Neural cell (in vitro differentiated cells): ENCODE results near the gene TAAR1. TPM values are rescaled to one million over a fixed set of nuclear protein-coding genes. Genes with fewer than 3 reads are reported as not detected.

Experiments used
- H2AFZ ChIP-seq: fragments of 200-600, 300-800 bp; sonication (generic), shearing (Covaris generic); 2 replicates; pipeline ENCODE4 v1.6.0; 2014; ENCODE audit warnings: low read depth, mild to moderate bottlenecking, antibody characterized with exemption, low read length, moderate library complexity
- H3F3A ChIP-seq: fragments of 200-600 bp; shearing (Covaris generic); 2 replicates; pipeline ENCODE4 v1.6.1; 2016; ENCODE audit warnings: mild to moderate bottlenecking, moderate library complexity, mixed read lengths, antibody characterized with exemption, low read length; ENCODE audit not compliant: insufficient read depth, poor library complexity, severe bottlenecking
- H3K27ac ChIP-seq: fragments of 200-600, 300-800 bp; sonication (generic), shearing (Covaris generic); 2 replicates; pipeline ENCODE4 v1.5.1; 2014; ENCODE audit warnings: mild to moderate bottlenecking, low read length, moderate library complexity
- H3K27me3 ChIP-seq: fragments of 300-800, 200-600 bp; sonication (generic), shearing (Covaris generic); 2 replicates; pipeline ENCODE4 v1.6.0; 2014; ENCODE audit warnings: mild to moderate bottlenecking, low read depth, low read length, moderate library complexity; ENCODE audit not compliant: insufficient read depth
- H3K36me3 ChIP-seq: fragments of 300-800, 200-600 bp; sonication (generic), shearing (Covaris generic); 2 replicates; pipeline ENCODE4 v1.5.1; 2014; ENCODE audit warnings: mild to moderate bottlenecking, antibody characterized with exemption, low read length, moderate library complexity; ENCODE audit not compliant: insufficient read depth
- H3K4me2 ChIP-seq: fragments of 300-800, 200-600 bp; sonication (generic), shearing (Covaris generic); 2 replicates; pipeline ENCODE4 v1.6.0; 2014; ENCODE audit warnings: mild to moderate bottlenecking, low read length
- H3K4me3 ChIP-seq: fragments of 300-800, 200-600 bp; sonication (generic), shearing (Covaris generic); 2 replicates; pipeline ENCODE4 v1.5.1; 2014; ENCODE audit warnings: mild to moderate bottlenecking, low read length, moderate library complexity
- H3K79me2 ChIP-seq: fragments of 200-600 bp; shearing (Covaris generic); replicated peaks from 2 replicates; pipeline ENCODE4 v1.6.0; 2014; ENCODE audit warnings: mild to moderate bottlenecking, low read length, moderate library complexity; ENCODE audit not compliant: insufficient read depth
- H3K9ac ChIP-seq: fragments of 300-800, 200-600 bp; sonication (generic), shearing (Covaris generic); 2 replicates; pipeline ENCODE4 v1.6.1; 2016; ENCODE audit warnings: mild to moderate bottlenecking, low read length, mixed read lengths
- H3K9me2 ChIP-seq: fragments of 200-600 bp; shearing (Covaris generic); 2 replicates; pipeline ENCODE4 v1.6.1; 2016; ENCODE audit warnings: mild to moderate bottlenecking, low read length, mixed read lengths; ENCODE audit not compliant: insufficient read depth
- H3K9me3 ChIP-seq: fragments of 200-600, 300-800 bp; sonication (generic), shearing (Covaris generic); 2 replicates; pipeline ENCODE4 v1.6.1; 2016; ENCODE audit warnings: mild to moderate bottlenecking, mixed run types, low read length, moderate library complexity, mixed read lengths
- H4K20me1 ChIP-seq: fragments of 200-600 bp; shearing (Covaris generic); 2 replicates; pipeline ENCODE4 v1.6.1; 2016; ENCODE audit warnings: mild to moderate bottlenecking, mixed run types; ENCODE audit not compliant: insufficient read depth
- CTCF ChIP-seq: fragments of 450-650 bp; IDR thresholded peaks from 2 replicates; pipeline ENCODE4 v1.5.1; 2014; ENCODE audit warnings: antibody characterized with exemption, mild to moderate bottlenecking, moderate library complexity; ENCODE audit not compliant: poor library complexity, severe bottlenecking
- EP300 ChIP-seq: fragments of 450-650 bp; conservative IDR thresholded peaks from 2 replicates; pipeline ENCODE4 v1.6.1; 2014; ENCODE audit warnings: antibody characterized with exemption, mild to moderate bottlenecking, moderate library complexity; ENCODE audit not compliant: poor library complexity, severe bottlenecking
- EZH2 ChIP-seq: fragments of 200-600, 300-800 bp; shearing (Covaris generic), sonication (generic); IDR thresholded peaks from 2 replicates; pipeline ENCODE4 v1.6.1; 2014; ENCODE audit warnings: antibody characterized with exemption, low read length, borderline replicate concordance, mild to moderate bottlenecking; ENCODE audit not compliant: insufficient read depth, poor library complexity, severe bottlenecking
- MXI1 ChIP-seq: fragments of 450-650 bp; conservative IDR thresholded peaks from 2 replicates; pipeline ENCODE4 v1.6.1; 2014; ENCODE audit warnings: antibody characterized with exemption, mild to moderate bottlenecking; ENCODE audit not compliant: poor library complexity, severe bottlenecking
- POLR2AphosphoS5 ChIP-seq: IDR thresholded peaks from 2 replicates; pipeline ENCODE4 v1.6.1; 2012
- RAD21 ChIP-seq: fragments of 450-650 bp; conservative IDR thresholded peaks from 2 replicates; pipeline ENCODE4 v1.6.1; 2014; ENCODE audit warnings: antibody characterized with exemption, mild to moderate bottlenecking, moderate library complexity
- SMC3 ChIP-seq: fragments of 450-650 bp; conservative IDR thresholded peaks from 2 replicates; pipeline ENCODE4 v1.6.1; 2014; ENCODE audit warnings: antibody characterized with exemption, mild to moderate bottlenecking, moderate library complexity; ENCODE audit not compliant: poor library complexity
- TAF1 ChIP-seq: IDR thresholded peaks from 2 replicates; pipeline ENCODE4 v1.6.1; 2012; ENCODE audit warnings: low read depth
- polyA plus RNA-seq: library from polyadenylated mRNA; depleted of rRNA; stranded (reverse); fragments of >200 nt; gene quantifications from 2 replicates; pipeline ENCODE4 v1.2.3, GENCODE V29; 2014
- TF ChIP-seq, protein P1 (sequence below): IDR thresholded peaks from 2 replicates; pipeline ENCODE4 v1.6.1; 2012; ENCODE audit warnings: borderline replicate concordance

TAAR1 gene
- polyA plus RNA-seq, 1 donor from 2014 or later = not detected

GRCh38 chr6:132612449-132613108 is 46.4 kb downstream of the TAAR1 start:
- Histone ChIP-seq H3K27ac (no peak overlapping the region), H3F3A (no peaks in the 10 kb centered on the region), H3K79me2 (no peaks in the 10 kb centered on the region), H3K9me3 (no peaks in the 10 kb centered on the region), H3K4me3 (no peak overlapping the region), H3K27me3 (no peaks in the 10 kb centered on the region), H3K4me2 (no peak overlapping the region), H4K20me1 (no peaks in the 10 kb centered on the region), H3K9me2 (no peaks in the 10 kb centered on the region), H3K36me3 (no peaks in the 10 kb centered on the region), H3K9ac (no peak overlapping the region), H2AFZ (no peak overlapping the region)
- TF ChIP-seq, protein P1, sequence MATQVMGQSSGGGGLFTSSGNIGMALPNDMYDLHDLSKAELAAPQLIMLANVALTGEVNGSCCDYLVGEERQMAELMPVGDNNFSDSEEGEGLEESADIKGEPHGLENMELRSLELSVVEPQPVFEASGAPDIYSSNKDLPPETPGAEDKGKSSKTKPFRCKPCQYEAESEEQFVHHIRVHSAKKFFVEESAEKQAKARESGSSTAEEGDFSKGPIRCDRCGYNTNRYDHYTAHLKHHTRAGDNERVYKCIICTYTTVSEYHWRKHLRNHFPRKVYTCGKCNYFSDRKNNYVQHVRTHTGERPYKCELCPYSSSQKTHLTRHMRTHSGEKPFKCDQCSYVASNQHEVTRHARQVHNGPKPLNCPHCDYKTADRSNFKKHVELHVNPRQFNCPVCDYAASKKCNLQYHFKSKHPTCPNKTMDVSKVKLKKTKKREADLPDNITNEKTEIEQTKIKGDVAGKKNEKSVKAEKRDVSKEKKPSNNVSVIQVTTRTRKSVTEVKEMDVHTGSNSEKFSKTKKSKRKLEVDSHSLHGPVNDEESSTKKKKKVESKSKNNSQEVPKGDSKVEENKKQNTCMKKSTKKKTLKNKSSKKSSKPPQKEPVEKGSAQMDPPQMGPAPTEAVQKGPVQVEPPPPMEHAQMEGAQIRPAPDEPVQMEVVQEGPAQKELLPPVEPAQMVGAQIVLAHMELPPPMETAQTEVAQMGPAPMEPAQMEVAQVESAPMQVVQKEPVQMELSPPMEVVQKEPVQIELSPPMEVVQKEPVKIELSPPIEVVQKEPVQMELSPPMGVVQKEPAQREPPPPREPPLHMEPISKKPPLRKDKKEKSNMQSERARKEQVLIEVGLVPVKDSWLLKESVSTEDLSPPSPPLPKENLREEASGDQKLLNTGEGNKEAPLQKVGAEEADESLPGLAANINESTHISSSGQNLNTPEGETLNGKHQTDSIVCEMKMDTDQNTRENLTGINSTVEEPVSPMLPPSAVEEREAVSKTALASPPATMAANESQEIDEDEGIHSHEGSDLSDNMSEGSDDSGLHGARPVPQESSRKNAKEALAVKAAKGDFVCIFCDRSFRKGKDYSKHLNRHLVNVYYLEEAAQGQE = no peak
- TF ChIP-seq TAF1 (no peak), EP300 (no peak), SMC3 (no peak), CTCF (no peak), RAD21 (no peak), MXI1 (no peak), EZH2 (no peak), POLR2AphosphoS5 (no peak)

GRCh38 chr6:132611616-132612015 is 47.4 kb downstream of the TAAR1 start:
- Histone ChIP-seq H3F3A (no peaks in the 10 kb centered on the region), H3K27me3 (no peaks in the 10 kb centered on the region), H3K79me2 (no peaks in the 10 kb centered on the region), H3K9me2 (no peaks in the 10 kb centered on the region), H3K9ac (no peak overlapping the region), H2AFZ (no peak overlapping the region), H3K36me3 (no peaks in the 10 kb centered on the region), H3K27ac (no peak overlapping the region), H3K4me3 (no peak overlapping the region), H3K4me2 (no peak overlapping the region), H4K20me1 (no peaks in the 10 kb centered on the region), H3K9me3 (no peaks in the 10 kb centered on the region)
- no peak for TF ChIP-seq POLR2AphosphoS5
- no peak for TF ChIP-seq EP300
- TF ChIP-seq RAD21 = no peak
- no peak for TF ChIP-seq CTCF
- TF ChIP-seq MXI1 = no peak
